ENCODE results near the gene CCNO. TPM values are rescaled to one million over a fixed set of nuclear protein-coding genes. Genes with fewer than 3 reads are reported as not detected.

The CCNO gene
- not detected for total RNA-seq

- H3K9me3 Mint-ChIP-seq: no peaks in the 10 kb centered on the region
- H3K4me3 Mint-ChIP-seq: peak within 1 kb of the TSS; percentile 76
These were observed at the start of gene CCNO for GRCh38 chr5:55232985-55233928. CCNO (minus strand) TSS chr5:55233608; CDS start chr5:55233523, 85 bp downstream.

GRCh38 chr5:55278778-55279177 is 45.4 kb upstream of the CCNO start:
- H3K27ac Mint-ChIP-seq: no peak overlapping the region
- no peaks in the 10 kb centered on the region for H3K27me3 Mint-ChIP-seq (ENCODE audit: low read depth)
- H3K4me1 Mint-ChIP-seq (ENCODE audit: low read depth): no peaks in the 10 kb centered on the region
- no peak for DNase-seq
- H3K9me3 Mint-ChIP-seq: no peaks in the 10 kb centered on the region
- no peak overlapping the region for H3K4me3 Mint-ChIP-seq
- peaks cover 39% of the 10 kb centered on the region for H3K36me3 Mint-ChIP-seq (ENCODE audit: low read depth)
- CTCF ChIA-PET: interaction anchor here (0.6 kb wide), 1 partner anchor 29 kb away, joined by 3 read pairs; the partner anchor contains the start of gene DHX29
- intact Hi-C loops (cut with micrococcal nuclease): no loop called here

More at GRCh38 chr5:55232985-55233928, at the start of gene CCNO:
- CTCF ChIA-PET: interaction anchor here (0.6 to 3.0 kb wide), 8 partner anchors 8 to 660 kb away, joined by 3 to 10 read pairs (median 3); no protein-coding TSS in a partner anchor
- Mint-ChIP-seq H3K4me1 (ENCODE audit: low read depth) (peaks cover 32% of the 10 kb centered on the region), H3K36me3 (ENCODE audit: low read depth) (no peaks in the 10 kb centered on the region), H3K27me3 (ENCODE audit: low read depth) (peaks cover 69% of the 10 kb centered on the region), H3K27ac (no peak within 1 kb of the TSS)
- intact Hi-C loops (cut with micrococcal nuclease): loop anchor here (1.0 to 5.0 kb wide), 2 partner anchors 60 to 716 kb away; partner anchors contain the start of genes CDC20B and SNX18
- peak; percentile 63 for DNase-seq

- Mint-ChIP-seq H3K36me3 (ENCODE audit: low read depth) (peaks cover 38% of the 10 kb centered on the region), H3K27me3 (ENCODE audit: low read depth) (no peaks in the 10 kb centered on the region), H3K9me3 (no peaks in the 10 kb centered on the region), H3K4me3 (no peak overlapping the region), H3K4me1 (ENCODE audit: low read depth) (no peaks in the 10 kb centered on the region), H3K27ac (no peak overlapping the region)
- no peak for DNase-seq
- CTCF ChIA-PET: no interaction called here
- intact Hi-C loops (cut with micrococcal nuclease): no loop called here
These were observed 43.4 kb upstream of the CCNO start for GRCh38 chr5:55276771-55277170.

GRCh38 chr5:55258339-55258738 is 24.9 kb upstream of the CCNO start:
- no peak overlapping the region for H3K27ac Mint-ChIP-seq
- H3K9me3 Mint-ChIP-seq: no peaks in the 10 kb centered on the region
- no peaks in the 10 kb centered on the region for H3K4me1 Mint-ChIP-seq (ENCODE audit: low read depth)
- peaks cover 19% of the 10 kb centered on the region for H3K36me3 Mint-ChIP-seq (ENCODE audit: low read depth)
- H3K27me3 Mint-ChIP-seq (ENCODE audit: low read depth): no peaks in the 10 kb centered on the region
- intact Hi-C loops (cut with micrococcal nuclease): no loop called here
- CTCF ChIA-PET: interaction anchor here (0.8 kb wide), 1 partner anchor 32 kb away, joined by 3 read pairs; no protein-coding TSS in a partner anchor
- H3K4me3 Mint-ChIP-seq: no peak overlapping the region
- DNase-seq: no peak

- no peak overlapping the region for H3K27ac Mint-ChIP-seq
- no peak for DNase-seq
- CTCF ChIA-PET: no interaction called here
- intact Hi-C loops (cut with micrococcal nuclease): no loop called here
- H3K9me3 Mint-ChIP-seq: no peaks in the 10 kb centered on the region
- H3K27me3 Mint-ChIP-seq (ENCODE audit: low read depth): no peaks in the 10 kb centered on the region
- H3K4me3 Mint-ChIP-seq: no peak overlapping the region
- H3K4me1 Mint-ChIP-seq (ENCODE audit: low read depth): no peaks in the 10 kb centered on the region
- peaks cover 12% of the 10 kb centered on the region for H3K36me3 Mint-ChIP-seq (ENCODE audit: low read depth)
These were observed 21.4 kb upstream of the CCNO start for GRCh38 chr5:55254802-55255201.

GRCh38 chr5:55250064-55250463 is 16.7 kb upstream of the CCNO start:
- H3K9me3 Mint-ChIP-seq: peaks cover 9% of the 10 kb centered on the region
- intact Hi-C loops (cut with micrococcal nuclease): no loop called here
- H3K27ac Mint-ChIP-seq: no peak overlapping the region

GRCh38 chr5:55241746-55242145 is 8.3 kb upstream of the CCNO start:
- H3K36me3 Mint-ChIP-seq (ENCODE audit: low read depth): no peaks in the 10 kb centered on the region
- CTCF ChIA-PET: no interaction called here
- no peak for DNase-seq
- H3K4me1 Mint-ChIP-seq (ENCODE audit: low read depth): no peaks in the 10 kb centered on the region
- intact Hi-C loops (cut with micrococcal nuclease): no loop called here
- H3K27me3 Mint-ChIP-seq (ENCODE audit: low read depth): peaks cover 19% of the 10 kb centered on the region
- H3K4me3 Mint-ChIP-seq: no peak overlapping the region
- no peak overlapping the region for H3K27ac Mint-ChIP-seq
- no peaks in the 10 kb centered on the region for H3K9me3 Mint-ChIP-seq

More at GRCh38 chr5:55250064-55250463, 16.7 kb upstream of the CCNO start:
- peaks cover under 1% of the 10 kb centered on the region for H3K36me3 Mint-ChIP-seq (ENCODE audit: low read depth)
- no peak for DNase-seq
- no peaks in the 10 kb centered on the region for H3K4me1 Mint-ChIP-seq (ENCODE audit: low read depth)
- CTCF ChIA-PET: no interaction called here
- no peak overlapping the region for H3K4me3 Mint-ChIP-seq
- H3K27me3 Mint-ChIP-seq (ENCODE audit: low read depth): peaks cover 6% of the 10 kb centered on the region

- intact Hi-C loops (cut with micrococcal nuclease): no loop called here
- Mint-ChIP-seq H3K27me3 (ENCODE audit: low read depth) (peaks cover 36% of the 10 kb centered on the region), H3K4me3 (no peak overlapping the region), H3K27ac (no peak overlapping the region), H3K4me1 (ENCODE audit: low read depth) (peaks cover 14% of the 10 kb centered on the region), H3K36me3 (ENCODE audit: low read depth) (no peaks in the 10 kb centered on the region), H3K9me3 (no peaks in the 10 kb centered on the region)
- CTCF ChIA-PET: interaction anchor here (1.0 kb wide), 1 partner anchor 9 kb away, joined by 3 read pairs; no protein-coding TSS in a partner anchor
- DNase-seq: no peak
These were observed 3.4 kb upstream of the CCNO start for GRCh38 chr5:55236800-55237199.

GRCh38 chr5:55234121-55234700 is 803 bp upstream of the CCNO start:
- peak; percentile 19 for DNase-seq
- Mint-ChIP-seq H3K4me3 (peak overlapping the region; percentile 76), H3K9me3 (no peaks in the 10 kb centered on the region), H3K27ac (no peak overlapping the region), H3K36me3 (ENCODE audit: low read depth) (no peaks in the 10 kb centered on the region), H3K27me3 (ENCODE audit: low read depth) (peaks cover 61% of the 10 kb centered on the region), H3K4me1 (ENCODE audit: low read depth) (peaks cover 32% of the 10 kb centered on the region)
- CTCF ChIA-PET: interaction anchor here (0.6 to 3.0 kb wide), 7 partner anchors 9 to 71 kb away, joined by 3 to 10 read pairs (median 3); no protein-coding TSS in a partner anchor
- intact Hi-C loops (cut with micrococcal nuclease): loop anchor here (5.0 kb wide), 1 partner anchor 717 kb away; the partner anchor contains the start of gene SNX18

- no peak for DNase-seq
- CTCF ChIA-PET: interaction anchor here (0.6 to 3.0 kb wide), 6 partner anchors 57 to 661 kb away, joined by 3 to 10 read pairs (median 3); no protein-coding TSS in a partner anchor
- no peaks in the 10 kb centered on the region for H3K36me3 Mint-ChIP-seq (ENCODE audit: low read depth)
- peaks cover 39% of the 10 kb centered on the region for H3K4me1 Mint-ChIP-seq (ENCODE audit: low read depth)
- H3K9me3 Mint-ChIP-seq: no peaks in the 10 kb centered on the region
- intact Hi-C loops (cut with micrococcal nuclease): loop anchor here (5.0 kb wide), 1 partner anchor 715 kb away; the partner anchor contains the start of gene SNX18
- H3K27me3 Mint-ChIP-seq (ENCODE audit: low read depth): peaks cover 74% of the 10 kb centered on the region
- peak overlapping the region; percentile 76 for H3K4me3 Mint-ChIP-seq
- no peak overlapping the region for H3K27ac Mint-ChIP-seq
These were observed 980 bp downstream of the CCNO start for GRCh38 chr5:55232271-55232984.

GRCh38 chr5:55231919-55232270 is 1.5 kb downstream of the CCNO start:
- intact Hi-C loops (cut with micrococcal nuclease): loop anchor here (1.0 to 5.0 kb wide), 3 partner anchors 9 to 1097 kb away; partner anchors contain the start of gene SNX18
- peaks cover 73% of the 10 kb centered on the region for H3K27me3 Mint-ChIP-seq (ENCODE audit: low read depth)
- H3K4me1 Mint-ChIP-seq (ENCODE audit: low read depth): peaks cover 39% of the 10 kb centered on the region
- no peaks in the 10 kb centered on the region for H3K36me3 Mint-ChIP-seq (ENCODE audit: low read depth)
- peak overlapping the region; percentile 76 for H3K4me3 Mint-ChIP-seq
- CTCF ChIA-PET: interaction anchor here (1.0 to 3.0 kb wide), 4 partner anchors 56 to 460 kb away, joined by 3 to 10 read pairs (median 3); no protein-coding TSS in a partner anchor
- H3K9me3 Mint-ChIP-seq: no peaks in the 10 kb centered on the region
- H3K27ac Mint-ChIP-seq: no peak overlapping the region
- no peak for DNase-seq
